GM12892 (cell line): ENCODE measurements around the gene TRPM2.
"Not testable (repeated sequence)": the region's sequence is repeated elsewhere in the genome, so short reads cannot be mapped to it uniquely, and the experiment has no call there.

Experiments used
- DNase-seq: peaks from one replicate; pipeline ENCODE4 v3.0.0; 2011; ENCODE audit not compliant: insufficient read length
- FAIRE-seq: peaks from 2 replicates; lab custom pipeline; 2011; peaks lifted over from hg19 to GRCh38; lab: Jason Lieb, UNC
- POLR2A ChIP-seq: IDR thresholded peaks from 2 replicates; pipeline ENCODE4 v1.6.1; 2011; ENCODE audit warnings: low read depth, low read length, control low read depth
- POLR2AphosphoS5 ChIP-seq: IDR thresholded peaks from 2 replicates; pipeline ENCODE4 v1.6.1; 2011; ENCODE audit warnings: low read depth, low read length, control low read depth
- TAF1 ChIP-seq: IDR thresholded peaks from 2 replicates; pipeline ENCODE4 v1.6.1; 2011; ENCODE audit warnings: low read depth, mild to moderate bottlenecking, control low read depth, low read length, borderline replicate concordance

Gene TRPM2

DNA sequence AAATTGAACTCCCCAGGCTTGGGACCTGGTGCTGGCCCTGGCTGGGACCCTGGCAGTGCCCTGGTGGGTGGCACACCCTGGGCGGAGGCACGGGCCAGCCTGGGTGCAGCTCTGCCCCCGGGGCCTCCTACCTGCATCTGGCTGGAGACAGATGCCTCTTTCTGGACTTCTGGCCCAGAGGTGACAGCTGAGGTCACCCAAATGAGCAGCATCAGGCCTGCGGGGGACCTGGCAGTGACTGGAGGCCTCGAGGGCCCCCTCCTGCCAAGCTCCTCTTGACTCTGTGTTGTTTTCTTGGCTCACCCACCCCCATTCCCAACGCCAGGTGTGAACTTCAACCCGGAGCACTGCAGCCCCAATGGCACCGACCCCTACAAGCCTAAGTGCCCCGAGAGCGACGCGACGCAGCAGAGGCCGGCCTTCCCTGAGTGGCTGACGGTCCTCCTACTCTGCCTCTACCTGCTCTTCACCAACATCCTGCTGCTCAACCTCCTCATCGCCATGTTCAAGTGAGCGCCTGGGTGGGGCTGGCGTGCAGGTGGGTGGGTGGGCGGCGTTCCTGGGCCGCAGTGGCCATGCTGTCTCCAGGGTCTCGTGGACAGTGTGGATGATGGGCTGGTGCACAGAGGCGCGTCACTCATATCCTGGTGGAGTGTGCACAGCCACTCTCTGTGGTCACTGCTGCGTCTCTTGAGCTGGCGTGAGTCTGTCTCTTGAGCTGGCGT is 60.3 kb downstream of the TRPM2 start:
- DNase-seq (no peak), FAIRE-seq (no peak)
- no peak for TF ChIP-seq POLR2AphosphoS5

DNA sequence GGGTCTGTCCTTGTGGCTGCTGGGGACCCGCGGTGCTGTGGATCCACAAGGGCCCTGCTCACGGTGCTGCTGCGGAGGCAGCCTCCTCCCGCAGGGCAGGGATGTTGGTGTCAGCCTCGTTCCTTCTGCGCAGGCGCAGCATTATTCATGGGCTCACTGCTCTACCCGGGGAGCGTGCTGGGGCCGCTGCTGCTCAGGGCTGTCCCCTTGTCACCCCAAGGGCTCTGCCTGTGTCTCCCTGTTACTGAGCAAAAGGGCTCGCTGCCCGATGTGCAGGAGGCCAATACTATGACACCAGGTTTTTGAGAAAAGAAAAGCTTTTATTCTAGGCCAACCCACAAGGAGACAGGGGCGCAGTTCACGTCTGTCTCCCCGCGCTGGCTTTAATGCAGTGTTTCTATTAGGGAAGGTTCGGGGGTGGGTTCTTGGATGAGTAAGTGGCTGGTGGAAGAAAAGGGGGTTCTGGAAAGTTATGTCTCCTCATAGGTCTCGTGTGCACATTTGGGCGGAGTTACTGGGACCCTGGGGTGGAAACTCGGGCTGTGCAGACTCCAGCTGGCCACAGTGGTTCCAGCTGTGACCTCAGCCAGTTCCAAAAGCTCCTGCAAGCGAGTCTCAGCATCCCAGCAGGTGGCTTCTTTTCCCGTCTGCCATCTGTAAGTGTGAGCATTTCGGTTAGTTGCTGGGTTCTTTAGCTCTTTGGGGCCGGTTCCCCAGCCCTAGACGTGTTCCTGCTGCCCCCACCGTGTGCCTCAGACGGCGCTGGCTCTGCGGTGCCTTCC is 61.1 kb downstream of the TRPM2 start:
- no peak for DNase-seq
- TF ChIP-seq POLR2A (no peak), TAF1 (no peak), POLR2AphosphoS5 (no peak)
- FAIRE-seq: no peak

DNA sequence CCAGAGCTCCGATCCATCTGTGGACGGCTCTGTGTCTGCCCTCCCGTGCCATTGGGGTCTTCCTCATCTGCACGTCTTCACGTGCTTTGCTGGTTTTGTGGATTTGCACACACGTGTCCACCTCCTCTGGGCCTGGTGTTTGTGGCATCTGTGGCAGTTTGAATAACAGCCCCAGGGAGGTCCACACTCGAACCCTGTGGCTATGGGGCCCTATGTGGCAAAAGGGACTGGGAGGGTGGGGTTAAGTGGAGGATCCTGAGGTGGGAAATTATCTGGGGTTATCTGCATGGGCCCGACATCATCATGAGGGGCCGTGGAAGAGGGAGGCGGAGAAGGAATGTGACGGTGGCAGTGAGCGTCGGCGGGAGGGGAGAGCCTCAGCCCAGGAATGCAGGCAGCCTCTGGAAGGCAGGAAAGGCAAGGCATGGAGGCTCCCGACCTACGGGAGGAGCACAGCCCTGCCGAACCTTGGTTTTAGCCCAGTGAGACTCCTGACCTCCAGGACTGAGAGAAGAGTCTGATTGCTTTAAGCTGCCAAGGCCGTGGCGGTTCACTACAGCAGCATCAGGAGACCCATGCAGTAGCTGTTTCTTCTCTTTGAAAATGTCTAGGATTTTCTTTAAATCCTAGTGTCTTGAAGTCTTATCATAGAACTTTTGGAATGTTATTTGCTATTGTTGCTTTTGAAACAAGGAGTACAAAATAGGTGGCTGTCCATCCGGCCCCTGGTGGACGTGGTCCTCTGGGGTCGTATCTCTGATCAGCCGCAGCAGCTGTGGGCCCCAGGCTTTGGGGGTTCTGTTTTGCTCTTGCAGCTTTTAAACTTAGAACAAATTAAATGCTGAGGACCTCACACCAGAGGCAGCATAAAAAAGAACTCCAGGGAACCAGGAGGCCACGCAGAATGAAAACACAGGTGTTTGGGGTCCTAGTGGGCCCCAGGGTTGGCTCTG is 61.9 kb downstream of the TRPM2 start:
- DNase-seq: no peak
- TF ChIP-seq POLR2AphosphoS5 (no peak), POLR2A (no peak), TAF1 (no peak)
- FAIRE-seq: no peak

DNA sequence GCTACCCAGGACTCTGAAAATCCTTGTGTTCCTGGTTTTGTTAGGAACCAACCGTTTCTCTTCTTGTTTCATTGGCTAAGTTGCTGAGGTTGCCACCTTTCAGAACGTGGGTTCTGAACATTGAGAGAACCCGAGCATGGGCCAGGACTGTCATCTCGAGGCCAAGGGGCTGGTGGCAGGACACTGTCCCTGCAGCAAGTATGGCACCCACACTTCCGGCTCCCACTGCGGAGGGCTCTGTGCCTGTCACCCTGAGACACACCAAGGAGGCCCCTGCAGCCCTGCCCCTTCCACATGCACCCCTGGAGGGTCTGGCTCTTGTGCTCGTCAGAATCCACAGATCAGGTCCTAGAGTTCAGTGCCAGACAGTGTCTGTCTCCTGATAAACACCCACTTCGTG is 62.8 kb downstream of the TRPM2 start:
- DNase-seq (no peak), FAIRE-seq (no peak)
- TF ChIP-seq POLR2A (no peak), POLR2AphosphoS5 (no peak), TAF1 (no peak)

DNA sequence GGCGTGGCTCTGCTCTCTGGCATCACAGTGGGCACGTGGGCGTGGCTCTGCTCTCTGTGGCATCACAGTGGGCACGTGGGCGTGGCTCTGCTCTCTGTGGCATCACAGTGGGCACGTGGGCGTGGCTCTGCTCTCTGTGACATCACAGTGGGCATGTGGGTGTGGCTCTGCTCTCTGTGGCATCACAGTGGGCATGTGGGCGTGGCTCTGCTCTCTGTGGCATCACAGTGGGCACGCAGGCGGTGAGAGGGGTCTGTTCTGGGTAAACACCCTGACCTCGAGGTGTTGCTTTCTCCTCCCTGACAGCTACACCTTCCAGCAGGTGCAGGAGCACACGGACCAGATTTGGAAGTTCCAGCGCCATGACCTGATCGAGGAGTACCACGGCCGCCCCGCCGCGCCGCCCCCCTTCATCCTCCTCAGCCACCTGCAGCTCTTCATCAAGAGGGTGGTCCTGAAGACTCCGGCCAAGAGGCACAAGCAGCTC is 64.2 kb downstream of the TRPM2 start:
- FAIRE-seq: not testable (repeated sequence)

DNA sequence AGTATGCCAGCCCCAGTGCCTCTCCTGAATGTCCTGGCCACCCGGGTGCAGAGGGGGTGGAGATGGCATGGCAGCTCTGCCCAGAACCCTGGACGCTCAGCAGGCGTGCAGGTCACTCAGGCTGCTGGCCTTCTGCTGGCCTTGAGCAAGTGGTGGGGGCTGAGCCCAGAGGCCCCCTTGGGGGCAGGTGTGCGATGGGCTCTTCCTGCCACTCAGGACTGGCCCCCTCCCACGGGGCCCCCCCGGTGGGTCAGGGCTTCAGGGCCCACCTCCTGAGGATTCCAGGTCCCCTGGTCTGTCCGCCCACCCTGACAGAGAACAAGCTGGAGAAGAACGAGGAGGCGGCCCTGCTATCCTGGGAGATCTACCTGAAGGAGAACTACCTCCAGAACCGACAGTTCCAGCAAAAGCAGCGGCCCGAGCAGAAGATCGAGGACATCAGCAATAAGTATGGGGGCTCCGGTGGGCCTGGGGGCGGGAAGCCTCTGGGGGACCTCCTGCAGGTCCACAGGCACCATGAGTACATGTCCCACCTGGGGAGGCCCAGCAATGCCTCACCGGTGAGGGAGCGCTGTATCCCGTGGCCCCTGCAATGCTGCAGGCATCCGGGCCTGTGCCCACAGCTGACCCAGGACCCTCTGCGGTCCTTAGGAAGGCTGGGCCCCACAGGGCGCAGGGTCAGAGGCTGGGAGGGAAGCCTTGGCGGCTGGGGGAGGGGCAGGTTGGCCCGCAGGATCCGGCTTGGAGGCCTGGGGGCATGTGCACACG is 64.9 kb downstream of the TRPM2 start:
- no peak for DNase-seq
- TF ChIP-seq TAF1 (no peak), POLR2A (no peak), POLR2AphosphoS5 (no peak)
- FAIRE-seq: no peak

More for the DNA sequence above, 64.2 kb downstream of the TRPM2 start:
- not testable (repeated sequence) for DNase-seq

DNA sequence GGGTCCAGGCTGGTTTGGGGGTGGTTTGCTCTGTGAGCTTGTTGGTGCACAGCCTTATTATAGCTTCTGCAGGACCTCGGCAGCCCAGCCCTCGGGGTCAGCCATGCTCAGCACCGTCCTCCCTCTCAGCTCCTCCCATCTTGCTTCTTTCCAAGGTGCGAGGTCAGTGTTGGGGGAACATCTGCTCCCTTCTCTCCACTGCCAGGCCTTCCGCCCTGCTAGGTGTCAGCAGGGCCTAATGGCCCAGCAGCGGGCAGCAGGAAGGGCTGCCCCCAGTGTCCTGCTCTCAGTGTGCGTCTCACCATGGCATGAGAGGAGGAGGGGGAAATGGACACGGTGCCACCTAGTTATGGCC is 65.4 kb downstream of the TRPM2 start:
- TF ChIP-seq POLR2A (no peak), TAF1 (no peak), POLR2AphosphoS5 (no peak)
- FAIRE-seq: no peak
- no peak for DNase-seq

DNA sequence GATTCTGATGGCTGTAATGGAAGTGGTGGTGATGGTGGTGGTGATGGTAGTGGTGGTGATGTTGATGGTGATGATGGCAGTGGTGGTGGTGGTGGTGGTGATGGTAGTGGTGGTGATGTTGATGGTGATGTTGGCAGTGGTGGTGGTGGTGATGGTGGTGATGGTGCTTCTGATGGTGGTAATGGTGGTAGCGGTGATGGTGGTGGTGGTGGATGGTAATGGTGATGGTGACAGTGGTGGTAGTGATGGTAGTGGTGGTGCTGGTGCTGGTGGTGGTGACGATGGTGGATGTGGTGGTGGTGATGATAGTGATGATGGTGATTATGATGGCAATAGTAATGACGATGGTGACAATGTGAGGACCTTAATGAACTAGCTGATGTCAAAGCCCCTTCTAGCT is 66.3 kb downstream of the TRPM2 start:
- FAIRE-seq (no peak), DNase-seq (no peak)
- no peak for TF ChIP-seq POLR2AphosphoS5
- TF ChIP-seq TAF1: no peak
- TF ChIP-seq POLR2A: no peak

DNA sequence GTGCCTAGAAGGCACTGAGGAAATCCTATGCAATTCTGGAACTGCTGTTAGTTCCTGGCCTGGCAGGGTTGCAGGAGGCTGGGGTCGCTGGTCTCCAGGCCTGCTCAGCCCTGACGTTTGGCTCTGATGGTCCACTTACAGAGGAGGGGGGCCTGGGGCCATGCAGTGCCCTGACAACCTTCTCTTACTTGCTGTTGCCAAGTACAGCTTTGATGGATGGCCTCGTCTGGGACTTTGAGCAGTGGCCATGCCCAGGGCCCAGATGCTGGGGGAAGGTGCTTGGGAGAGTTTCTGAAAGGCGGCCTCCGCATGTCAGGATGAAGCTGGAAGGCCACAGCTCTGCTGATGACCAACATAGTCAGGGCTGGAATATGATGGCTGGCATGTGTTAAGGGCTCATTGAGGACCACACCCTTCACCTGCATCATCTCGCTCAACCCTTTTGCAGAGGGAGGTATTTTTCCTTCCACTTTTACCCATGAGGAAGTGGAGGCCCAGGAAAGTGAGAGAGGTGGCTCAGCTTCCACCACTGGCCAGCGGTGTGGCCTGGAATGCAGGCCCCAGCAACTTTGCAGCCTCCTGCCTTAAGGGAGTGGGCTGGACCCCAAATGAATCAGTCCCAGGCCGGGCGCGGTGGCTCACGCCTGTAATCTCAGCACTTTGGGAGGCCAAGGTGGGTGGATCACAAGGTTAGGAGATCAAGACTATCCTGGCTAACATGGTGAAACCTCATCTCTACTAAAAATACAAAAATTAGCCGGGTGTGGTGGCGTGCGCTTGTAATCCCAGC is 67.2 kb downstream of the TRPM2 start:
- no peak for TF ChIP-seq TAF1
- no peak for TF ChIP-seq POLR2A
- TF ChIP-seq POLR2AphosphoS5: no peak
- FAIRE-seq: no peak
- no peak for DNase-seq

DNA sequence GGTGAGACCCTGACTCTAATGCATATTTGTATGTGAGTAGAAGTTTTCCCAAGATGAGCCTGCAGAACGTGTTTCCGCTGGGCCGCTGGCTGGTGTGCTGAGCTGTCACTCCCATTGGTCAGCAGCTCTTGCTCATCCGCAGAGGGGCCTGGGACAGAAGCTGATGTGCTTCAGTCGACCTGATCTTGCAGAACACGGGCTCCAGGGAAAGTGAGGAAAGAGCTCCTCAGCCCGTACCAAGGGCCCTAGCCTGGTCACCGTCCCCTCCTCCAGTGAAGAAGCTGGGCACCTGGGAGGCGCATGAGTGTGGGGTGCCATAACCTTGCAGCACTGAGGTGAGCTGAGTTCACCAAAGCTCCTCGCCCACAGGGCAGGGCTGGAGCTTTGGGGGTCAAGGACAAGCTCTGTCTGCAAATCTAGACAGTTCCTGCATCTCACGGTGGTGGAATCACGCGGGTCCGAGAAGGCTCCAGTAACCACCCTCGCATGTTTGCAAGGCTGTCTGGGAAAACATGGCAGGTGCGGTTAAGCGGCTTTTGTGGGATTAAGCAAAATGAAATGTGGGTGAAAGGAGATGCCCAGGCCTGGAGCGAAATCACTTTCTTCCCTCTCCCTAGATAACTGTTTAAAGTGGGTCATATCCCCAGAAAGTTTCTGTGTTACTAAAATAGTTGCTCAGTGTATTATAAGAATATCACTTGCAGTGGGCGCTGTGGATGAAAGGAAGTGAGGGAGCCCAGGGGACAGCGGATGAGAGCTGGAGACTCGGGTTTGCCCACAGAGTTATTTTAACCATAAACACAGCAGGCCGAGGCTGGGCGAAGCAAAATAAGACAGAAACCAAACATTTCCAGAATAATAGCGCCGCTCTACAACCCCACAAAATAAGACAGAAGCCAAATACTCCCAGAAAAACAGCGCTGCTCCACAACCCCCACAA is 68.8 kb downstream of the TRPM2 start:
- FAIRE-seq (no peak), DNase-seq (no peak)
- TF ChIP-seq TAF1 (no peak), POLR2A (no peak), POLR2AphosphoS5 (no peak)
